OCI-LY7 (cell line): ENCODE data around the gene TCF23. TPM values are rescaled to one million over a fixed set of nuclear protein-coding genes. Genes with fewer than 3 reads are reported as not detected.

Source experiments
- BruUV-seq: library from RNA; stranded (reverse); fragments of 400-500 nt; replicated peaks from 2 replicates; lab custom pipeline; 2021; lab: Mats Ljungman, UMichigan
- CTCF ChIA-PET: fragments of 300-600 bp; sonication (Branson Sonifier 250); formaldehyde crosslinking; loops from one replicate; lab custom pipeline; 2022; ENCODE audit warnings: antibody characterized with exemption; ENCODE audit not compliant: unreplicated experiment; lab: Charles Lee
- POLR2A ChIA-PET: fragments of 300-600 bp; sonication (Branson Sonifier 250); formaldehyde crosslinking; loops from one replicate; lab custom pipeline; 2022; ENCODE audit warnings: antibody characterized with exemption; lab: Charles Lee
- DNase-seq: peaks from one replicate; pipeline ENCODE4 v3.0.0-alpha.2; 2015; ENCODE audit warnings: low spot score
- H2AFZ ChIP-seq: fragments of 200-600 bp; sonication (generic), shearing (Covaris generic); 2 replicates; pipeline ENCODE4 v1.6.1; 2014; ENCODE audit warnings: mild to moderate bottlenecking, antibody characterized with exemption, low read length, moderate library complexity
- H3K27ac ChIP-seq: fragments of 200-600 bp; sonication (generic); 2 replicates; pipeline ENCODE4 v1.5.1; 2014; ENCODE audit warnings: mixed run types, low read depth, mild to moderate bottlenecking, moderate library complexity, low read length, inconsistent platforms; ENCODE audit not compliant: poor library complexity, severe bottlenecking
- H3K36me3 ChIP-seq: fragments of 200-600 bp; sonication (generic); 2 replicates; pipeline ENCODE4 v1.6.1; 2014; ENCODE audit warnings: mild to moderate bottlenecking, antibody characterized with exemption, low read length, moderate library complexity, mixed read lengths; ENCODE audit not compliant: insufficient read depth
- H3K4me1 ChIP-seq: fragments of 200-600 bp; sonication (generic); 2 replicates; pipeline ENCODE4 v1.5.1; 2014; ENCODE audit warnings: mild to moderate bottlenecking, low read length; ENCODE audit not compliant: insufficient read depth, poor library complexity, severe bottlenecking
- H3K4me2 ChIP-seq: fragments of 200-600 bp; sonication (generic); 2 replicates; pipeline ENCODE4 v1.6.1; 2014; ENCODE audit warnings: mild to moderate bottlenecking, low read length
- H3K4me3 ChIP-seq: fragments of 200-600 bp; sonication (generic); 2 replicates; pipeline ENCODE4 v1.5.1; 2014; ENCODE audit warnings: mild to moderate bottlenecking, low read depth, low read length; ENCODE audit not compliant: poor library complexity, severe bottlenecking
- H3K79me2 ChIP-seq: fragments of 200-600 bp; sonication (generic); 2 replicates; pipeline ENCODE4 v1.6.1; 2016; ENCODE audit warnings: low read depth, mild to moderate bottlenecking, low read length, moderate library complexity, mixed read lengths; ENCODE audit not compliant: insufficient read depth
- H3K9me2 ChIP-seq: fragments of 200-600 bp; sonication (generic); 2 replicates; pipeline ENCODE4 v1.6.1; 2016; ENCODE audit warnings: mild to moderate bottlenecking, low read length, mixed read lengths; ENCODE audit not compliant: insufficient read depth
- H3K9me3 ChIP-seq: fragments of 200-600 bp; sonication (generic); 2 replicates; pipeline ENCODE4 v1.6.1; 2014; ENCODE audit warnings: mild to moderate bottlenecking, mixed run types, low read length, mixed read lengths
- H4K20me1 ChIP-seq: fragments of 200-600 bp; sonication (generic); 2 replicates; pipeline ENCODE4 v1.6.1; 2014; ENCODE audit warnings: mild to moderate bottlenecking, antibody characterized with exemption, low read length, moderate library complexity, mixed read lengths; ENCODE audit not compliant: insufficient read depth
- CTCF ChIP-seq: fragments of 200-600 bp; sonication (generic); conservative IDR thresholded peaks from 2 replicates; pipeline ENCODE4 v1.5.1; 2014; ENCODE audit warnings: mild to moderate bottlenecking, antibody characterized with exemption, low read length, moderate library complexity, mixed read lengths
- EZH2phosphoT487 ChIP-seq: fragments of 200-600 bp; sonication (generic); IDR thresholded peaks from 2 replicates; pipeline ENCODE4 v1.6.1; 2018; ENCODE audit warnings: low read depth, borderline replicate concordance, mild to moderate bottlenecking, mixed run types, antibody characterized with exemption, low read length, moderate library complexity, mixed read lengths
- intact Hi-C: fragments of 100-400 bp; cut with micrococcal nuclease; formaldehyde crosslinking; loops from one replicate; pipeline ENCODE4 v1.10.0; 2022; ENCODE audit not compliant: unreplicated experiment
- total RNA-seq, 2 experiments: library from RNA; depleted of rRNA in 1 of 2; stranded (reverse); fragments of >200 nt in 1 of 2; shearing (Covaris generic) in 1 of 2; gene quantifications; 2 replicates each; pipeline ENCODE4 v1.2.3, GENCODE V29; 2014 to 2022

The TCF23 gene
- total RNA-seq, 2 experiments from 2014 or later, result 0.25 TPM; not detected in 1

- ChIA-PET POLR2A (no interaction called here), CTCF (no interaction called here)
- Histone ChIP-seq H4K20me1 (no peaks in the 10 kb centered on the region), H3K4me2 (no peak overlapping the region), H3K9me3 (no peaks in the 10 kb centered on the region), H3K36me3 (peaks cover 49% of the 10 kb centered on the region), H2AFZ (no peak overlapping the region), H3K4me1 (peaks cover 47% of the 10 kb centered on the region), H3K4me3 (no peak overlapping the region), H3K9me2 (no peaks in the 10 kb centered on the region), H3K27ac (peak overlapping the region; percentile 77), H3K79me2 (no peaks in the 10 kb centered on the region)
- intact Hi-C loops, result no loop called here
- BruUV-seq, result no TSS peak
- TF ChIP-seq EZH2phosphoT487, result no peak
- TF ChIP-seq CTCF, result no peak
- no peak for DNase-seq
Measured at GRCh38 chr2:27198627-27199026, 49.8 kb downstream of the TCF23 start.

- ChIA-PET CTCF (no interaction called here), POLR2A (no interaction called here)
- TF ChIP-seq CTCF (no peak), EZH2phosphoT487 (no peak)
- Histone ChIP-seq H3K79me2 (no peaks in the 10 kb centered on the region), H3K4me2 (no peak overlapping the region), H3K4me3 (no peak overlapping the region), H3K9me2 (no peaks in the 10 kb centered on the region), H3K9me3 (no peaks in the 10 kb centered on the region), H4K20me1 (no peaks in the 10 kb centered on the region), H3K27ac (no peak overlapping the region), H3K36me3 (peaks cover 55% of the 10 kb centered on the region), H2AFZ (no peak overlapping the region), H3K4me1 (peaks cover 42% of the 10 kb centered on the region)
- DNase-seq, result no peak
- intact Hi-C loops, result no loop called here
- BruUV-seq, result no TSS peak
Measured at GRCh38 chr2:27199241-27199640, 50.4 kb downstream of the TCF23 start.

GRCh38 chr2:27201675-27202074 lies 52.9 kb downstream of the TCF23 start:
- Histone ChIP-seq H3K9me2 (no peaks in the 10 kb centered on the region), H3K79me2 (no peaks in the 10 kb centered on the region), H3K9me3 (no peaks in the 10 kb centered on the region), H4K20me1 (no peaks in the 10 kb centered on the region), H3K27ac (no peak overlapping the region), H3K36me3 (peaks cover 80% of the 10 kb centered on the region), H3K4me1 (peaks cover 23% of the 10 kb centered on the region), H3K4me2 (no peak overlapping the region), H2AFZ (no peak overlapping the region), H3K4me3 (no peak overlapping the region)
- no peak for DNase-seq
- BruUV-seq, result no TSS peak
- POLR2A ChIA-PET, result no interaction called here
- CTCF ChIA-PET, result interaction anchor here (1.4 kb wide), 1 partner anchor 10 kb away, joined by 4 read pairs; no protein-coding TSS in a partner anchor
- no peak for TF ChIP-seq EZH2phosphoT487
- intact Hi-C loops, result no loop called here
